MM.1S (cell line): Measurements from ENCODE around the gene IPCEF1.

Experiments used
- DNase-seq: peaks from one replicate; pipeline ENCODE4 v3.0.0-alpha.2; 2015
- H2AFZ ChIP-seq: fragments of 300-600 bp; sonication (generic); 2 replicates; pipeline ENCODE4 v1.6.0; 2016; ENCODE audit warnings: antibody characterized with exemption, low read length
- H3F3A ChIP-seq: fragments of 300-600 bp; sonication (generic); 2 replicates; pipeline ENCODE4 v1.6.1; 2016; ENCODE audit warnings: mild to moderate bottlenecking, antibody characterized with exemption, low read length, moderate library complexity, mixed read lengths; ENCODE audit not compliant: insufficient read depth
- H3K27ac ChIP-seq: fragments of 300-600 bp; sonication (generic); 2 replicates; pipeline ENCODE4 v1.5.1; 2016; ENCODE audit warnings: mild to moderate bottlenecking, low read length
- H3K27me3 ChIP-seq: fragments of 300-600 bp; sonication (generic); replicated peaks from 2 replicates; pipeline ENCODE4 v1.6.0; 2016; ENCODE audit warnings: low read length; ENCODE audit not compliant: insufficient read depth
- H3K36me3 ChIP-seq: fragments of 300-600 bp; sonication (generic); replicated peaks from 2 replicates; pipeline ENCODE4 v1.6.1; 2016; ENCODE audit warnings: mild to moderate bottlenecking, low read length, mixed read lengths; ENCODE audit not compliant: insufficient read depth
- H3K4me1 ChIP-seq: fragments of 300-600 bp; sonication (generic); 2 replicates; pipeline ENCODE4 v1.6.1; 2016; ENCODE audit warnings: low read length, mixed read lengths
- H3K4me2 ChIP-seq: fragments of 300-600 bp; sonication (generic); 2 replicates; pipeline ENCODE4 v1.6.0; 2016; ENCODE audit warnings: low read depth, low read length
- H3K4me3 ChIP-seq: fragments of 300-600 bp; sonication (generic); 2 replicates; pipeline ENCODE4 v1.5.1; 2016; ENCODE audit warnings: low read length, mixed read lengths
- H3K79me2 ChIP-seq: fragments of 300-600 bp; sonication (generic); 2 replicates; pipeline ENCODE4 v1.6.1; 2016; ENCODE audit warnings: mixed run types, low read length, mixed read lengths
- H3K9ac ChIP-seq: fragments of 300-600 bp; sonication (generic); 2 replicates; pipeline ENCODE4 v1.6.1; 2016; ENCODE audit warnings: low read length, mixed read lengths
- H3K9me2 ChIP-seq: fragments of 300-600 bp; sonication (generic); replicated peaks from 2 replicates; pipeline ENCODE4 v1.6.1; 2016; ENCODE audit warnings: mild to moderate bottlenecking, low read length, mixed read lengths; ENCODE audit not compliant: insufficient read depth
- H3K9me3 ChIP-seq: fragments of 300-600 bp; sonication (generic); replicated peaks from 2 replicates; pipeline ENCODE4 v1.6.1; 2016; ENCODE audit warnings: mild to moderate bottlenecking, low read length, mixed read lengths; ENCODE audit not compliant: insufficient read depth
- H4K20me1 ChIP-seq: fragments of 300-600 bp; sonication (generic); 2 replicates; pipeline ENCODE4 v1.6.1; 2016; ENCODE audit warnings: mild to moderate bottlenecking, low read length, moderate library complexity, mixed read lengths; ENCODE audit not compliant: insufficient read depth
- EZH2 ChIP-seq: fragments of 300-600 bp; sonication (generic); optimal IDR thresholded peaks from 2 replicates; pipeline ENCODE3; 2017; ENCODE audit warnings: low read depth, mild to moderate bottlenecking, antibody characterized with exemption, low read length, mixed read lengths
- EZH2phosphoT487 ChIP-seq: fragments of 300-600 bp; sonication (generic); IDR thresholded peaks from 2 replicates; pipeline ENCODE4 v1.6.1; 2018; ENCODE audit warnings: antibody characterized with exemption, low read length
- TF ChIP-seq, protein P1 (sequence below): fragments of 300-600 bp; sonication (generic); IDR thresholded peaks from 2 replicates; pipeline ENCODE4 v1.5.1; 2016; ENCODE audit warnings: antibody characterized with exemption, low read length, mixed read lengths

Gene IPCEF1

DNA sequence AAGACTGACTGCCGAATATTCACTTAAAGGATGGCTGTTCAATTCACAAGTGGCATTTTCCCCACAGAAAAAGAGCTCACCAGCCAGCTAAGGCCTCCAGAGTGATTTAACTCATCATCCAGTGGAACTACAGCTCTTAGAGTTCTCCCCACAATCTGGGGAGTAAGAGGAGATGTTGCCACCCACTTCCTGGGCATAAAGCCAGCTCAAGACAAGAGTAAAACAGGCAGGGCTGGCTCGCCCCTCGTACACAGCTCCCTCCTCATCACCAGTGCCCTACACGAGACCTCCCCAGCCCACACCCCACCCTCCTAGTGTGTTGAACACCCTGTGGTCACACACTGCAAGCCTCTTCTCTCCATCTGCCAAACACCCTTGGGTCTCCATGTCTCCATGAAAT lies 47.2 kb upstream of the IPCEF1 start:
- TF ChIP-seq EZH2phosphoT487 = no peak
- TF ChIP-seq EZH2 = no peak
- TF ChIP-seq, protein P1, sequence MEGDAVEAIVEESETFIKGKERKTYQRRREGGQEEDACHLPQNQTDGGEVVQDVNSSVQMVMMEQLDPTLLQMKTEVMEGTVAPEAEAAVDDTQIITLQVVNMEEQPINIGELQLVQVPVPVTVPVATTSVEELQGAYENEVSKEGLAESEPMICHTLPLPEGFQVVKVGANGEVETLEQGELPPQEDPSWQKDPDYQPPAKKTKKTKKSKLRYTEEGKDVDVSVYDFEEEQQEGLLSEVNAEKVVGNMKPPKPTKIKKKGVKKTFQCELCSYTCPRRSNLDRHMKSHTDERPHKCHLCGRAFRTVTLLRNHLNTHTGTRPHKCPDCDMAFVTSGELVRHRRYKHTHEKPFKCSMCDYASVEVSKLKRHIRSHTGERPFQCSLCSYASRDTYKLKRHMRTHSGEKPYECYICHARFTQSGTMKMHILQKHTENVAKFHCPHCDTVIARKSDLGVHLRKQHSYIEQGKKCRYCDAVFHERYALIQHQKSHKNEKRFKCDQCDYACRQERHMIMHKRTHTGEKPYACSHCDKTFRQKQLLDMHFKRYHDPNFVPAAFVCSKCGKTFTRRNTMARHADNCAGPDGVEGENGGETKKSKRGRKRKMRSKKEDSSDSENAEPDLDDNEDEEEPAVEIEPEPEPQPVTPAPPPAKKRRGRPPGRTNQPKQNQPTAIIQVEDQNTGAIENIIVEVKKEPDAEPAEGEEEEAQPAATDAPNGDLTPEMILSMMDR = no peak
- Histone ChIP-seq H2AFZ (no peak overlapping the region), H3K9me3 (no peaks in the 10 kb centered on the region), H3K79me2 (no peaks in the 10 kb centered on the region), H3K27ac (no peak overlapping the region), H3K9me2 (no peaks in the 10 kb centered on the region), H4K20me1 (no peaks in the 10 kb centered on the region), H3K4me2 (no peak overlapping the region), H3K9ac (no peak overlapping the region), H3K4me1 (no peaks in the 10 kb centered on the region), H3K36me3 (no peaks in the 10 kb centered on the region), H3K27me3 (no peaks in the 10 kb centered on the region), H3F3A (no peaks in the 10 kb centered on the region), H3K4me3 (no peak overlapping the region)
- DNase-seq = no peak

DNA sequence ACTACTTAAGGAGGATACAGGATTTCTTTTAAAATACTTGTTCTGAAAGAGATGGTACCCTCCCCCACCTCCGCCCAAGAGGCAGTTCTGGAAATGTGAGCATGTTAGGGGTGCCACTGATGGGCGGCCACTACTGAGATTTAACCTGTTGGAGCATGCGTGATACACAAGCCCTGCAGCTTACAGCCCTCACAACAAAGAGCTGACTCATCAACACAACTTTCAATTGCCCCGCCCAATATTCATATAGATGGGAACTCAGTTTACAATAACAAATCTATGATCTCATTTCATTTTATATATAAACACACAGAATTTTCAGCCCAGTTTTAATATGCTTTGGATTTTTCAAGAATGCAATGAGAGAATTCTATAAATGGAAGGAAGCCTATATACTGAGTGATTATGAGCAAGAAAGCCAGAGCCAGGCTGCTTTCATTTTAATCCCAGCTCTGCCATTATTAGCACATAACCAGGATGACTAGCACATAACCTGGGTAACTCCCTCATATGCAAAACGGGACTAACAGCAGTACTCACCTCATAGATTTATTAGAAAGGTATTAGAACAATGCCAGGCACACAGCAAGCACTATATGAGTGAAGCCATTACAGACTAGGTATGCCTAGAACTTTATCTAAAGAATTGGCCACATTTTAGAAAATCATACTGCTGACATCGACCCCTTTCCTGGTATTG lies 45.6 kb upstream of the IPCEF1 start:
- H3K79me2 ChIP-seq = no peaks in the 10 kb centered on the region
- no peaks in the 10 kb centered on the region for H3K27me3 ChIP-seq
- H3K9me2 ChIP-seq = no peaks in the 10 kb centered on the region
- H4K20me1 ChIP-seq = no peaks in the 10 kb centered on the region
- no peaks in the 10 kb centered on the region for H3K9me3 ChIP-seq
- H3F3A ChIP-seq = no peaks in the 10 kb centered on the region
- H2AFZ ChIP-seq = no peak overlapping the region
- no peak overlapping the region for H3K27ac ChIP-seq
- no peak overlapping the region for H3K9ac ChIP-seq
- H3K36me3 ChIP-seq = no peaks in the 10 kb centered on the region
- H3K4me3 ChIP-seq = no peak overlapping the region
- TF ChIP-seq, protein P1 = no peak
- TF ChIP-seq EZH2 (no peak), EZH2phosphoT487 (no peak)
- H3K4me2 ChIP-seq = no peak overlapping the region
- H3K4me1 ChIP-seq = no peaks in the 10 kb centered on the region
- no peak for DNase-seq

- no peak overlapping the region for H3K27ac ChIP-seq
- H3K9ac ChIP-seq = no peak overlapping the region
- H3K4me1 ChIP-seq = no peaks in the 10 kb centered on the region
- DNase-seq = no peak
- H3K9me3 ChIP-seq = no peaks in the 10 kb centered on the region
- no peaks in the 10 kb centered on the region for H3K36me3 ChIP-seq
- no peaks in the 10 kb centered on the region for H3F3A ChIP-seq
- no peaks in the 10 kb centered on the region for H3K27me3 ChIP-seq
- TF ChIP-seq EZH2 (no peak), EZH2phosphoT487 (no peak)
- TF ChIP-seq, protein P1 = no peak
- no peaks in the 10 kb centered on the region for H3K9me2 ChIP-seq
- no peak overlapping the region for H3K4me2 ChIP-seq
- H2AFZ ChIP-seq = no peak overlapping the region
- no peaks in the 10 kb centered on the region for H3K79me2 ChIP-seq
- H4K20me1 ChIP-seq = no peaks in the 10 kb centered on the region
- no peak overlapping the region for H3K4me3 ChIP-seq
Observed at GRCh38 chr6:154399097-154399496, 42.5 kb upstream of the IPCEF1 start.
